Cardiac septum (tissue), 1 donor: ENCODE results near the gene ZDHHC22. TPM values are rescaled to one million over a fixed set of nuclear protein-coding genes. Genes with fewer than 3 reads are reported as not detected.
"Not testable (repeated sequence)": the region's sequence is repeated elsewhere in the genome, so short reads cannot be mapped to it uniquely, and the experiment has no call there.

Experiments used
- DNase-seq: peaks from one replicate; pipeline ENCODE4 v3.0.0-alpha.2; 2020; ENCODE audit warnings: low spot score
- intact Hi-C: fragments of 100-400 bp; cut with DNase I; formaldehyde crosslinking; loops from one replicate; pipeline ENCODE4 v1.14.0; 2022
- long read RNA-seq: library from polyadenylated mRNA; unstranded; transcript quantifications from one replicate; pipeline ENCODE4 v2.0.0, GENCODE V29; 2021
- total RNA-seq: library from RNA; stranded (reverse); fragmentation: NEBNext Ultra II Directional; extraction: Animal tissue kit (Norgen Biotek cat#: 25700); gene quantifications from one replicate; pipeline ENCODE4 v1.2.1, GENCODE V29; 2021
- donor health status: DM: no; HTN: no; CAD: no.

ZDHHC22 gene, protein sequence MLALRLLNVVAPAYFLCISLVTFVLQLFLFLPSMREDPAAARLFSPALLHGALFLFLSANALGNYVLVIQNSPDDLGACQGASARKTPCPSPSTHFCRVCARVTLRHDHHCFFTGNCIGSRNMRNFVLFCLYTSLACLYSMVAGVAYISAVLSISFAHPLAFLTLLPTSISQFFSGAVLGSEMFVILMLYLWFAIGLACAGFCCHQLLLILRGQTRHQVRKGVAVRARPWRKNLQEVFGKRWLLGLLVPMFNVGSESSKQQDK
- not detected for total RNA-seq
- long read RNA-seq: 0 reads

DNA sequence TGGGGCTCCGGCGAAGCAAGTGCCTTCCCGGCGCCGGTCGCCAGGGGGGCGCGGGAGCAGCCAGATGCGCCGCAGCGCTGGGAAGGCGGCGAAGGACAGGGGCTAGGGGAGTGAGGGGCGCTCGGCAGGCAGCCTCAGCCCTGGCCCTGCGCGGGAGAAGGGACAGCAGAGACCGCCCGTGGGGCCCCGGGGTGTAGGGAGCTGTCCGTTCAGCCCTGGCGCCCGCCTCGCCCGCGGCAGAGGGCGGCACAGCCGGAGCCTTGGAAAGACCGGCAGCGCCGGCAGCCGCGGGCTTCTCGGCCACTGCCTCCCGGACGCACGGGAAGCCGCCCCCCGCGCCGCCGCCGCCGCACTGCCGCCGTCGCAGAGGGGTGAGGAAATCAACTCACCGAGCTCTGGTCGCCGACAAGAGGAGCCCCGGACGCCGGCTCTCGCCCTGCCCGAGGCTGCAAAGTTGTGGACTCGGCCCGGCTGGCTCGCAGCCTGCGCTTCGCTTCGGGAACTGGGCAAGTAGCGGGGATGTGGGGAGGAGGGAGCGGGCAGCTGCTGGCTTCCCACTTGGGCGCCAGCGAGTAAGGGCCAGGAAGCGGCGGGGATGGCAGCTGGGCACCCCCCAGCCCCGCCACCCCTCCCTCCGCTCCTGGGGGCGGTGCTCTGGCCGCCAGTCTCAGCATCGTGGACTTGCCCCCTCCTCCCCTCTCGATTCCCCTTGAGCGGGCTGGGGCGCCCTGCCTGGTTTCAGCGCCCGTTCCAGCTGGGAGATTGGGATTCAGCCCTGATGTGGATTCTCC lies at the start of gene ZDHHC22:
TSS of gene ZDHHC22 (minus strand) at position 578 of the 791 bp plus-strand sequence. CDS start 2,053 bp downstream, outside the sequence.
- intact Hi-C loops: loop anchor here (5.0 kb wide), 1 partner anchor 56 kb away; no protein-coding TSS in a partner anchor
- DNase-seq: peak; percentile 47

- intact Hi-C loops: no loop called here
- DNase-seq: no peak
Measured at GRCh38 chr14:77190977-77191376, 49.4 kb upstream of the ZDHHC22 start.

- intact Hi-C loops: no loop called here
- no peak for DNase-seq
Measured at GRCh38 chr14:77189479-77189878, 47.9 kb upstream of the ZDHHC22 start.

DNA sequence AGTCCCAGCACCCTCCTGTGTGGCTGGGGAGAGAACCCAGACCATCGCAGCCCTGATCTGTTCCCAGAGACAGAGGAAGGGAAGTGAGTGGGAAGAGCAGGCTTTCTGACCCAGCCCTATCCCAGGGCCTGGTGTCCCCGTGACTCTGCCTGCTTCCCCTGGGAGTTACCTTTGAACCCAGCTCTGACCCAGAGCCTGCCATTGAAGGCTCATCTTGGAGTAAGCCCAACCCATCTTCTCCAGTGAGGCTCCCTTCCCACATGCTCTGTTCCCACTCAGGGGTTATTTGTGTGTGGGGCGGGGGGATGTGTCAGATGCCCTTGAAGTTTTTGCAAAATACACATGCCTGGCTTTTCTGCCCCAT lies 46.0 kb upstream of the ZDHHC22 start:
- peak; percentile 71 for DNase-seq
- intact Hi-C loops: no loop called here

- peak; percentile 56 for DNase-seq
- intact Hi-C loops: no loop called here
Measured at GRCh38 chr14:77186911-77187648, 45.5 kb upstream of the ZDHHC22 start.

DNA sequence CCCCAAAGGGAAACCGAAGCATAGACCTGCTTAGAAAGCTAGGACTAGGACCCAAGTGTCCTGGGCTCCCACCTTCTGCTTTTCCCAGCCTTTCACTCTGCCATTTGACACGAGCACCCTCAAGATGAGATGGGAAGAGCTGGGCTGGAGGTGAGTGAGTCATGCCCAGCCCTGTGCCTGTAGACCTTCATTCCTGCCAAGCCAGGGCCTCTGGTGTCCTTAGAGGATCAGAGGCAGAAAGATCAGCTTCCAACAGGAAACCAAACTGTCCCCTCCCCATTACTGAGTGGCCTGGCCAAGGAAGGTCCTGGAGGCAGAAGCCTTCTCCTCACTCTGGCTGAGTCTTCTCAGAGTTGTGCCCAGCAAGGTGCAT lies 43.5 kb upstream of the ZDHHC22 start:
- intact Hi-C loops: no loop called here
- no peak for DNase-seq

GRCh38 chr14:77184396-77185092 lies 43.0 kb upstream of the ZDHHC22 start:
- peak; percentile 50 for DNase-seq
- intact Hi-C loops: no loop called here

DNA sequence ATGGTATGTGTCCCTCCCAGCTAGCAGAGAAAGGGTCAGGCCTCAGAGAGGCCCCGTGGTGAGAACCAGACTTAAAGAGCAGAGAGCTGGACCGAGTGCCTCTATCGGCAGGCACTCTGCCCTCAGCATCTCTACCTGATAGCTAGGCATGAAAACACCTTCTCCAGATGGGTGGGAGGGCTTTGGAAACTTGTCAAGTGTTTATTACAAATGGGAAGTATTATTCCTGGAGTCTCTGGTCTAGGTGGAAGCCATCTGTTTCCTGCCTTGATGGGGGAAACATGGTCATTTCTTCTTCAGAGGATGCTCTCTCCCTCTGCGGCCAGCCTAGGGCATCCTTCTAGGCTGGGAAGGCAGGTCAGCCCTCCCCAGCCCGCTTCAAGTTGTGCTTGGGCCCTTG lies 42.3 kb upstream of the ZDHHC22 start:
- intact Hi-C loops: no loop called here
- DNase-seq: peak; percentile 46

DNA sequence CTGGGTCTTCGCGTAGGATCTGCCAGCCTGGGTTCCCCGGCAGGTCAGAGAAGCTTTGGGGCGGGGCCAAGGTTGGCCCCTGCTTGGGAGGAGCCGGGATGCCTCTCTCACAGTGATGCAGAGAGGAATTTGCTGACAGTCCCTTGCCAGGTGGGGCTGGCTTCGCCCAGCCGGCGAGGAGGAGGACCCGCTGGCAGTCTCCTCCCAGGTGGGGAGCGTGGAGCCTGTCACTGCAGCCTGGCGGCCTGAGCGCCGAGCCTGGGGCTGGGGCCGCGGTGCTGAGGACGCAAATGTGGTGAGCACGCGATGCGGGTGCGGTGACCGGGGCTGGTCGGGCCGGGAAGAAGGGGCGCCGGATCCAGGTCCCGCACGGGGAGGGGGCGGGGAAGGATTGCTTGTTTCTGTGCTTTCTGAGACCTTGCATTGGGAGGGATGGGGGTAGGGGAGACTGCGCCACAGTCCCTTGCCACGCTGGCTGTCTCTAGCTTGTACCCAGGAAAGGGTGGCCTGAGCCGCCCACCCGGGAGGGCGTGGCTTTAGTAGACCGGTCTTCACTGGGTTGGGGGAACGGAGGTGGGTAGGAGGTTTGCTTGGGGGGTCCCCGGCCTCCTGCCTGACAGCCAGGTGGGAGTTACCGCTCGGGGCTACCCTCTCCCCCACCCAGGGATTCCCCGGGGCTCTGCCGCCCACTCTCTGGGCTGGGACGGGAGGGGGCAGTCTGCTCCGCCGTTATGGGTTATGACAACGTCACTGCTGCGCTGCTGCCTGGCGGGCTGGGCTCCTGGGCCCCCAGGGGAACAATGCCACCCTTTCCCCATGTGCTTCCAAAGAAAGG lies 40.2 kb upstream of the ZDHHC22 start, which contains the start of gene TMEM63C:
TSS of gene TMEM63C (plus strand) at position 196 of the 835 bp plus-strand sequence. CDS start 37,016 bp downstream, outside the sequence.
- DNase-seq: peak; percentile 54
- intact Hi-C loops: no loop called here

DNA sequence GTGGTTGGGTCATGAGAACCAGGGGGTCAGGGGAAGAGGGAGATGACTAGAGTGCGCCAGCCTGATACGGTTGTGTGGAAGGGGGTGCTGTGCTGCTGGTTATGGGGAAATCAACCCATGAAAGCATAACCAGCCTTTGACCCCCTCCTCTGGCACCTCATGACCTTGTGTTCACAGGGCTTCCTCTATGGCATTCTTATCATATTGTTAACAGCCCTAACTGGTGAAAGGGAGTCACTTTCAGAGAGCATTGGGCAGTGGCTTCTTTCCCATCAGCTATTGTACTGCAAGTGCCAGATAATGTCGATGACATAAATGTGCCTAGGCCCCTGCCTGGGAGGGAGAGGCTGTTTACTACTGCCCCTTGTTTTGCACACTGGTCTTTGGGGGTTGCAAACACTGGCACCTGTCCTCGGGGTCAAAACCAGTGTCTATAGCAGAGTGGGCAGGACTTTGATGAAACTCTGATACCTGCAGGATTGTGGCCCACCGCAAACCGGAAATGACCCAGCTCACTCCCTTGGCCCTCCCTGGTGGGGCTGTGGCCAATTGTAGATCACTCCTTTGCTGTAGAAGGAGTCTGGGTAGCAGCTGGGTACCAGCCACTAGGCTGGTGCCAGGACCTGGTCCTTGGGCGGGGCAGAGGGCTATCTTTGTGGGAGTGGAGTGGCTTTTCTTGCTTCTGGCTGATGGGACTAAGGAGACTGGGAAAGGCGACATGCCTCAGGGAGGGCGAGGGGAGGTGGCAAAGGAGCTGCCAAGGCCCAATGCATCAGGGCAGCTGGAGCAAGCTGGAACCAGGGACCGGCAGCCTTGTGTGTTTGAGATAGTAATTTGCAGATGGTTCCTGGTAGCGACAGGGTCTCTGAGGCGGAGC lies 39.4 kb upstream of the ZDHHC22 start:
- intact Hi-C loops: no loop called here
- DNase-seq: peak; percentile 69

- intact Hi-C loops: no loop called here
- no peak for DNase-seq
Measured at GRCh38 chr14:77178656-77179055, 37.1 kb upstream of the ZDHHC22 start.

DNA sequence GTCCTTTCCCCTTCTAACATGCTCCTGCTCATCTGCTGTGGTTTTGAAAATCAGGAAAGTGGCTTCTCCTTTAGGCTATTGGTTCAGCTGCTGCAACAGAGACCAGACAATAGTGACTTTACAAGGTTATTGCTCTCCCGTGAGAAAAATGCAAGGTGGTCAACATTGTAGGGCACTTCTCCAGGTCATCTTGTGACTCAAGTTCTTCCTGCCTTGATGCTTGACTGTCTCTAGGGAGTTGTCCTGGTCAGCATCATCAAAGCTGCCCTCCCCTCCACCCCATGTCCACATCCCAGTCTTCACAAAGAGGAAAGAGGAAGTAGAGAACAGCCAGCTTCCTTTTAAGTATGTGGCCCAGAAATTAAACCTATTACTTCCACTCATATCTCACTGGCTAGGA lies 36.1 kb upstream of the ZDHHC22 start:
- no peak for DNase-seq
- intact Hi-C loops: no loop called here

DNA sequence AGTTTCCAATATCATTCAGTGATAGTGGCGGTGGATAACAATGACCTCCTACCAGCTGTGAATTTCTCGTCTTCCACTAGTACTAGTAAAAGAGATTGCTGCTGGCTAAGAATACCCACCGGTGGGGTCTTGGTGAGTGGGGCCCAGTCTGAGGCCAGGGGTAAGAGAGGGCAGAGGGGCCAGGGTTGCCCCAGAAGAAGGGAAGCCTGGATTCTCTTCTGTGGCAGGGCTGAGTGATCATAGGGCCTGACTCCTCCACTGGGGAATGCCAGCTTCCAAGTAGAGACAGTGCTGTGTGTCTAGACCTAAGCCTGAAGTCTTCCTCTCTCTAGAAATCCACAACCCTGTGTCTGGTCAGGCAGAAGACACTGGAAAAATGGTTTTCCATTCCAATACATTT lies 34.3 kb upstream of the ZDHHC22 start:
- no peak for DNase-seq

GRCh38 chr14:77173911-77174617 lies 32.5 kb upstream of the ZDHHC22 start:
- DNase-seq, intact Hi-C loops: not testable (repeated sequence)

More for the DNA sequence above, 34.3 kb upstream of the ZDHHC22 start:
- intact Hi-C loops: no loop called here

- intact Hi-C loops: no loop called here
- no peak for DNase-seq
Measured at GRCh38 chr14:77172916-77173315, 31.3 kb upstream of the ZDHHC22 start.

GRCh38 chr14:77170045-77170444 lies 28.5 kb upstream of the ZDHHC22 start:
- intact Hi-C loops: no loop called here
- DNase-seq: no peak

DNA sequence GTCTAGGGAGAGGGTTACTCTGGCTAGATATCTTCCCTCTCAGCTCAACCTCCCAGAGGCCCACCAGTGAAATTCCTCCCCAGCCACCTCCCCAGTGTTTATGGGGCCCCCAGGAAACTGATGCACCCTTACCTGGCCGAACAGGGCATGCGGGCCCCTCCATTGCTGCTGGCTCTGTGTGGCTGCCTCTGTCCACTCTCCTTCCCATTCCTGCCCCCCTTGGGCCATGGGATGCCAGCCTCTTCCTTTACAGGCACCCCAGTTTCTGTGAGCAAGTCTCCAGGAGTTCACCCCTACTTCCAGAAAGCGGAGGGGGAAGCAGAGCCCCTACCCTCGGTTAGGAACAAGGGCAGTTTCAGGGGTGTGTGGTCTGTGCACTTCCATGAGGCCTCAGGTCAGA lies 19.4 kb upstream of the ZDHHC22 start:
- no peak for DNase-seq
- intact Hi-C loops: no loop called here
